Measurements from ENCODE around the gene RARRES2. TPM values are rescaled to one million over a fixed set of nuclear protein-coding genes. Genes with fewer than 3 reads are reported as not detected.

Gene RARRES2
- total RNA-seq, 4 donors from 2014 or later, result 83.8 to 433 (median 299) TPM

- TF ChIP-seq, protein P1, sequence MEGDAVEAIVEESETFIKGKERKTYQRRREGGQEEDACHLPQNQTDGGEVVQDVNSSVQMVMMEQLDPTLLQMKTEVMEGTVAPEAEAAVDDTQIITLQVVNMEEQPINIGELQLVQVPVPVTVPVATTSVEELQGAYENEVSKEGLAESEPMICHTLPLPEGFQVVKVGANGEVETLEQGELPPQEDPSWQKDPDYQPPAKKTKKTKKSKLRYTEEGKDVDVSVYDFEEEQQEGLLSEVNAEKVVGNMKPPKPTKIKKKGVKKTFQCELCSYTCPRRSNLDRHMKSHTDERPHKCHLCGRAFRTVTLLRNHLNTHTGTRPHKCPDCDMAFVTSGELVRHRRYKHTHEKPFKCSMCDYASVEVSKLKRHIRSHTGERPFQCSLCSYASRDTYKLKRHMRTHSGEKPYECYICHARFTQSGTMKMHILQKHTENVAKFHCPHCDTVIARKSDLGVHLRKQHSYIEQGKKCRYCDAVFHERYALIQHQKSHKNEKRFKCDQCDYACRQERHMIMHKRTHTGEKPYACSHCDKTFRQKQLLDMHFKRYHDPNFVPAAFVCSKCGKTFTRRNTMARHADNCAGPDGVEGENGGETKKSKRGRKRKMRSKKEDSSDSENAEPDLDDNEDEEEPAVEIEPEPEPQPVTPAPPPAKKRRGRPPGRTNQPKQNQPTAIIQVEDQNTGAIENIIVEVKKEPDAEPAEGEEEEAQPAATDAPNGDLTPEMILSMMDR (IDR thresholded peaks at IDR 0.05; ENCODE audit: low read depth), result no peak
Observed at GRCh38 chr7:150359622-150360362, 18.4 kb upstream of the RARRES2 start.

DNA sequence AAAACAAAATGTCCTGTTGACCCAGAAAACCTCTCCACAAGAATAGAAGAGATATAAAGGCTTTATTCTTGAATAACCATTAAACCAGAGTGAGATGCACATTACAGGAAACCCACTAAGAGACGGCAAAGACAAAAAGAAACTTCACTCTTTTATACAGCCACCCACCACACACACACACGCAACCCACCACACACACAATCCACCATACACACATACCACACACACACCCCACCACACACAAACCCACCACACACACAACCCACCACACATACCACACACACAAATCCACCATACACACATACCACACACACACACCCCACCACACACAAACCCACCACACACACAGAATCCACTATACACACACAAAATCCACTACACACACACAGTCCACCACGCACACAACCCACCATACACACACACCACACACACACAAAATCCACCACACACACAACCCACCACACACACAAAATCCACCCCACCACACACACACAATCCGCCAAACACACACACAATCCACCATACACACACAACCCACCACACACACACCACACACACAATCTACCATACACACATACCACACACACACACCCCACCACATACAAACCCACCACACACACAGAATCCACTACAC is 17.7 kb upstream of the RARRES2 start:
- TF ChIP-seq, protein P1 (IDR thresholded peaks at IDR 0.05; ENCODE audit: low read depth), result no peak

DNA sequence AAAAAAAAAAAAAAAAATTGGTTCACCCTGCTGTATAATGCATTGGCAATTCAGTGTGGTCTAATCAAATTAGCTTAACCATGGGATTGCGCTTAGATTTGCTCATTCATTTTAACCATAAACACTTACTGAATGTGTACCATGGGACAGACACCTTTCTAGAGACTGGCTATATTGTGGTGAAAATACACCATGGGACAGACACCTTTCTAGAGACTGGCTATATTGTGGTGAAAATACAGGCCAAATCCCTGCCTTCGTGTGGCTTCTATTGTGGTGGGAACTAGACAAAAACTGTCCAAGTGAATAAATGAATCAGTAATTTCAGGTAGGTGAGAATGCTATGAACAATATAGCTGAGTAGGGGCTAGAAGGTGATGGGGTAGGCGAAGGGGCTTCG is 17.0 kb upstream of the RARRES2 start:
- TF ChIP-seq, protein P1 (IDR thresholded peaks at IDR 0.05; ENCODE audit: low read depth), result no peak

- TF ChIP-seq, protein P1 (IDR thresholded peaks at IDR 0.05; ENCODE audit: low read depth), result no peak
Observed at GRCh38 chr7:150357771-150358427, 16.5 kb upstream of the RARRES2 start.

- TF ChIP-seq, protein P1 (IDR thresholded peaks at IDR 0.05; ENCODE audit: low read depth), result no peak
Observed at GRCh38 chr7:150357270-150357669, 15.8 kb upstream of the RARRES2 start.

DNA sequence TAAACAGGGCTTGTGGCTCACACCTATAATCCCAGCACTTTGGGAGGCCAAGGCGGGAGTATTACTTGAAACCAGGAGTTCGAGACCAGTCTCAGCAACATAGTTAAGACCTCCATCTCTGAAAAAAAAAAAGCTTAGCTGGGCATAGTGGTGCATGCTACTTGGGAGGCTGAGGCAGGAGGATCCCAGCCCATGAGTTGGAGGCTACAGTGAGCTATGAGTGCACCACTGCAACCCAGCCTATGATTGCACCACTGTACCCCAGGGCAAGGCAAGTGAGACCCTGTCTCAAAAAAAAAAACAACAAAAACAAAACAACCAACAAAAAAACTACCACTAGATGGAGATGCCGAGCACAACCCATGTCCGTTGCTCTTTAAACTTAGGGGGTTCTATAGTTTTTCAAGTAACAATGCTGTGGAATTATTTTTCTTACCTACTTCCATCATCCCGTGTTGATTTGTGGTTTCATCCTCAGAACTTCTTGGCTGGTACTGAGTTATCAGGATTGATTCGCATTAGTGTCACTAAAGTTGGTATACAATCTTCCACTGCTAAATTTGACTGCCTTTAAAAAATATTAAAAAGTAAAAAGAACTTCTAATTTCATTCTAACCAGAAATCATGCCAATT is 15.0 kb upstream of the RARRES2 start:
- TF ChIP-seq, protein P1 (IDR thresholded peaks at IDR 0.05; ENCODE audit: low read depth), result no peak

DNA sequence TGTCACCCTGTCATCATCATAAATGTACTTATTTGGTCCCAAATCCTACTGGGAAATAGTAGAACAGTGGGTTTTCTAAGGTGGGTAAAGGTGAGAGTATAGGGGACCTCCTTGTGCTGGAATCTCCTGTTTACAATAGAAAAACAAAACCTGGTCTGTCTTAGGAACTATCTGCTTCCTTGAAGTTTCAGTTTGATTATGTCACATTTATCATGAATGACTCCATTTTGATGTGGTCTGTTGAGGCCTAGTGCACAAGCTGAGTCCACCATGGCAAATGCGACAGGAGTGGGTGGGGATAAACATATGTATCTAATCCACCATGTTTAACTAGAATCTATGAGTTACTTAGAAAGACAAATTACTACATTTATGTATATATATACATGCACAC is 14.2 kb upstream of the RARRES2 start:
- TF ChIP-seq, protein P1 (IDR thresholded peaks at IDR 0.05; ENCODE audit: low read depth), result no peak

Data from subcutaneous adipose tissue (tissue), 4 donors.